Ishikawa (cell line): ENCODE results near the gene CLSTN2.

Experiments used
- MAX ChIP-seq: IDR thresholded peaks from 2 replicates; pipeline ENCODE4 v1.6.1; 2012
- REST ChIP-seq: IDR thresholded peaks from 2 replicates; pipeline ENCODE4 v1.6.1; 2012; ENCODE audit warnings: low read depth, mild to moderate bottlenecking

- TF ChIP-seq REST (no peak), MAX (no peak)
These were observed 225.6 kb downstream of the CLSTN2 start for GRCh38 chr3:140160553-140160952.
